Kasumi-1 (cell line): ENCODE measurements around the gene RPUSD3.
A peak's percentile ranks its signal among the peaks of the same experiment; 100 is the strongest.
"Not testable (repeated sequence)": the region's sequence is repeated elsewhere in the genome, so short reads cannot be mapped to it uniquely, and the experiment has no call there.

Source experiments
- DNase-seq, 2 experiments: peaks; one replicate each; lab custom pipeline; 2025; lab: John Stamatoyannopoulos, UW

Gene RPUSD3

GRCh38 chr3:9865125-9865637 lies 21.4 kb upstream of the RPUSD3 start:
- DNase-seq, result not testable (repeated sequence)

- no peak for DNase-seq
These were observed 20.6 kb upstream of the RPUSD3 start for GRCh38 chr3:9864200-9864927.

GRCh38 chr3:9863058-9863772 lies 19.4 kb upstream of the RPUSD3 start:
- no peak for DNase-seq

- no peak for DNase-seq
These were observed 18.7 kb upstream of the RPUSD3 start for GRCh38 chr3:9862391-9863057.

GRCh38 chr3:9861626-9862130 lies 17.9 kb upstream of the RPUSD3 start:
- DNase-seq, result no peak

GRCh38 chr3:9861201-9861600 lies 17.4 kb upstream of the RPUSD3 start:
- DNase-seq, result no peak

- no peak for DNase-seq
These were observed 15.8 kb upstream of the RPUSD3 start for GRCh38 chr3:9859530-9860025.

GRCh38 chr3:9855594-9855993 lies 11.8 kb upstream of the RPUSD3 start:
- DNase-seq, result no peak

GRCh38 chr3:9854291-9854940 lies 10.6 kb upstream of the RPUSD3 start:
- not testable (repeated sequence) for DNase-seq

GRCh38 chr3:9852528-9852927 lies 8.7 kb upstream of the RPUSD3 start:
- DNase-seq, result no peak

- DNase-seq, result not testable (repeated sequence)
These were observed 8.1 kb upstream of the RPUSD3 start for GRCh38 chr3:9851926-9852325.

GRCh38 chr3:9851383-9851782 lies 7.6 kb upstream of the RPUSD3 start:
- DNase-seq, result not testable (repeated sequence)

GRCh38 chr3:9848860-9849259 lies 5.1 kb upstream of the RPUSD3 start:
- DNase-seq, result peak; percentile 51 to 54

- not testable (repeated sequence) for DNase-seq
These were observed 4.1 kb upstream of the RPUSD3 start for GRCh38 chr3:9847870-9848269.

GRCh38 chr3:9846931-9847488 lies 3.2 kb upstream of the RPUSD3 start:
- DNase-seq, result no peak

- DNase-seq, result peak; percentile 56 to 76
These were observed 2.4 kb upstream of the RPUSD3 start for GRCh38 chr3:9846231-9846630.

GRCh38 chr3:9841015-9841414 lies 2.8 kb downstream of the RPUSD3 start:
- DNase-seq, result no peak

- DNase-seq, result no peak
These were observed 5.0 kb downstream of the RPUSD3 start for GRCh38 chr3:9838856-9839255.

GRCh38 chr3:9837701-9838582 lies 5.9 kb downstream of the RPUSD3 start:
- peak; percentile 89 to 96 for DNase-seq
